ENCODE measurements around the gene NDFIP2.

DNA sequence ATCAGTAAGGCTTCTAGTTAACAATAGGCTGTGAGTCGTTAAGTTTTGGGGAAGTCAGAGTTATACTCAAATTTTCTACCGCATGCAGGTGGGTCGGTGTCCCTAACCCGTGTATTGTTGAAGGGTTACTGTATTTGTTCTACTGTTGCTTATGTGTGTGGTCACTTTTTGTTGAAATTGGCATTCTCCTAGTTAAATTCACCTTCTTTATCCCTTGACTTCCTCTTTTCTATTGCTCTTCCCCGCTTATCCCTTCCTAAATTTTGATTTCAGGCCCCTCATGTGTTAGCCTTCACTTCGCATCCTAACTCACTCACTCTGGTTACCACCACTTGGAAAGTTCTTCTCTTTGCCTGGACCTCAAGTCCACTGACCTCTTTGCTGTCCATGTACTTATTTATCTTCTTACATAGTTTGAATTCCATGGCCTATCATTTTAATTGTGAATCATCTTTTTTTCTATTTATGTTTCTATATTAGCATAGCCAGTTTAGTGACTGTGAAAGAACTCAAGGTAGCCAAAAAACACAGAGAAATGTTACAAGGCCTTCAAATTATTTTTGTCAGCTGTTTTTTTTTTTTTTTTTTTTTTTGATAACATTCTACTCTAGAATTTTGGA is 52.9 kb downstream of the NDFIP2 start:
- TF ChIP-seq, protein P1, sequence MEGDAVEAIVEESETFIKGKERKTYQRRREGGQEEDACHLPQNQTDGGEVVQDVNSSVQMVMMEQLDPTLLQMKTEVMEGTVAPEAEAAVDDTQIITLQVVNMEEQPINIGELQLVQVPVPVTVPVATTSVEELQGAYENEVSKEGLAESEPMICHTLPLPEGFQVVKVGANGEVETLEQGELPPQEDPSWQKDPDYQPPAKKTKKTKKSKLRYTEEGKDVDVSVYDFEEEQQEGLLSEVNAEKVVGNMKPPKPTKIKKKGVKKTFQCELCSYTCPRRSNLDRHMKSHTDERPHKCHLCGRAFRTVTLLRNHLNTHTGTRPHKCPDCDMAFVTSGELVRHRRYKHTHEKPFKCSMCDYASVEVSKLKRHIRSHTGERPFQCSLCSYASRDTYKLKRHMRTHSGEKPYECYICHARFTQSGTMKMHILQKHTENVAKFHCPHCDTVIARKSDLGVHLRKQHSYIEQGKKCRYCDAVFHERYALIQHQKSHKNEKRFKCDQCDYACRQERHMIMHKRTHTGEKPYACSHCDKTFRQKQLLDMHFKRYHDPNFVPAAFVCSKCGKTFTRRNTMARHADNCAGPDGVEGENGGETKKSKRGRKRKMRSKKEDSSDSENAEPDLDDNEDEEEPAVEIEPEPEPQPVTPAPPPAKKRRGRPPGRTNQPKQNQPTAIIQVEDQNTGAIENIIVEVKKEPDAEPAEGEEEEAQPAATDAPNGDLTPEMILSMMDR (IDR thresholded peaks at IDR 0.05) = no peak
- no peak for TF ChIP-seq POLR2A (IDR thresholded peaks at IDR 0.05)
